Activated T-helper 1 cell treated with anti-CD3 and anti-CD28 coated beads, Interleukin-12 subunit alpha, Interleukin-12 subunit beta, Interleukin-2, Interleukin-4 antibody, amounts not matched to agents 30 ng/mL and 10 ng/mL and 1 ng/mL, durations not matched to agents 14 hours and 24 hours and 36 hours (primary cell): ENCODE results near the gene B3GLCT. TPM values are rescaled to one million over a fixed set of nuclear protein-coding genes. Genes with fewer than 3 reads are reported as not detected.
"Not testable (repeated sequence)": the region's sequence is repeated elsewhere in the genome, so short reads cannot be mapped to it uniquely, and the experiment has no call there.

ENCODE experiments used
- DNase-seq: peaks from one replicate; pipeline ENCODE4 v3.0.0; 2021; ENCODE audit warnings: low spot score
- H3K27ac Mint-ChIP-seq: one replicate; pipeline ENCODE4 v1.8.0; 2021; ENCODE audit warnings: mild to moderate bottlenecking, mixed read lengths
- H3K27me3 Mint-ChIP-seq: one replicate; pipeline ENCODE4 v1.8.0; 2022; ENCODE audit warnings: mild to moderate bottlenecking, moderate library complexity, mixed read lengths; ENCODE audit not compliant: insufficient read depth
- H3K36me3 Mint-ChIP-seq: one replicate; pipeline ENCODE4 v1.8.0; 2021; ENCODE audit warnings: low read depth, mixed read lengths
- H3K4me1 Mint-ChIP-seq: one replicate; pipeline ENCODE4 v1.8.0; 2021; ENCODE audit warnings: low read depth, mixed read lengths
- H3K4me3 Mint-ChIP-seq: one replicate; pipeline ENCODE4 v1.8.0; 2021; ENCODE audit warnings: mild to moderate bottlenecking, moderate library complexity, mixed read lengths
- H3K9me3 Mint-ChIP-seq: one replicate; pipeline ENCODE4 v1.8.0; 2021; ENCODE audit warnings: mixed read lengths
- intact Hi-C: fragments of 100-400 bp; cut with micrococcal nuclease; formaldehyde crosslinking; loops from one replicate; pipeline ENCODE4 v1.15.1; 2024
- total RNA-seq: library from RNA; stranded (reverse); gene quantifications from 2 replicates; pipeline ENCODE4 v1.2.3, GENCODE V29; 2022

The B3GLCT gene
- total RNA-seq, 1 donor from 2014 or later: 4.3 TPM

DNA sequence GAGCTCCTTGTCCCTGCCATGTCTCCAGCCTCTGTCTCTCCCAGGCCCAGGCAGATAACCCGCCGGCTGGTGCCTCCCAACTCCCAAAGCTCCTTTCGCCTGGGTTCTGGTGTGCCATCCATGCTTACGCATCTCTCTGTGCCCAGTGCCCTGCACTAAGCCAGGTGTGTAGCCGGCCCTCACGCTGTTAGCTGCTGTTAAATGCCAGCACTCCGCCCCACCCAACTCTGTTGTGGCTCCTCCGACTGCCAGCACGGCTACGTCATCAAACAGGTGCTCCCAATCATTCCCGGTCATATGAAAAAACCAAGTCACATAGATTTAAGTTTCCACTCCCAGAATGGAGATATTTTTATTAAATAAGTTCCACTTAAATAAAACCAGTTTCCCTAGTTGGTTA lies 31.0 kb upstream of the B3GLCT start:
- H3K9me3 Mint-ChIP-seq: no peaks in the 10 kb centered on the region
- DNase-seq: no peak
- H3K36me3 Mint-ChIP-seq: no peaks in the 10 kb centered on the region
- H3K27ac Mint-ChIP-seq: no peak overlapping the region
- peaks cover 34% of the 10 kb centered on the region for H3K4me1 Mint-ChIP-seq
- intact Hi-C loops: loop anchor here (10.0 kb wide), 2 partner anchors 864 to 1054 kb away; partner anchors contain the start of gene KATNAL1
- H3K27me3 Mint-ChIP-seq: no peaks in the 10 kb centered on the region
- H3K4me3 Mint-ChIP-seq: no peak overlapping the region

DNA sequence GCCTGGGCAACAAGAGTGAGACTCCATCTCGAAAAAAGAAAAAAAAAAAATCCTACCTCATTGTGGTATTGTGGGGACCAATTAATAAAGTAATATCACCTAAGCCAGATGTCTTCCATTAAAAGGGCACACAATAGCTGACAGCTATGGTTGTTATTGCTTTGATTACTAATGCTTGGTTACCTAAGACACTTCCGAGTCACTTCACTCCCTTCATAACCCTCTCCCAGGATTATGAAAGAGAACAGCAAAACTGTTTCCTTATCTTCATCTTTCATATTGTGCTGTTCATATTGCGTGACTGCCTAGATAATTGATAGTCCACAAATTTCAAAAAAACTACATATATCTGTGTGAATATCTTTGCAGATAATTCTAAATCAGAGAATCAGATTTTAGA lies 27.8 kb upstream of the B3GLCT start:
- no peak for DNase-seq
- Mint-ChIP-seq H3K27me3 (peaks cover under 1% of the 10 kb centered on the region), H3K4me3 (no peak overlapping the region), H3K36me3 (no peaks in the 10 kb centered on the region), H3K4me1 (peaks cover 34% of the 10 kb centered on the region), H3K27ac (no peak overlapping the region), H3K9me3 (peaks cover under 1% of the 10 kb centered on the region)
- intact Hi-C loops: no loop called here

DNA sequence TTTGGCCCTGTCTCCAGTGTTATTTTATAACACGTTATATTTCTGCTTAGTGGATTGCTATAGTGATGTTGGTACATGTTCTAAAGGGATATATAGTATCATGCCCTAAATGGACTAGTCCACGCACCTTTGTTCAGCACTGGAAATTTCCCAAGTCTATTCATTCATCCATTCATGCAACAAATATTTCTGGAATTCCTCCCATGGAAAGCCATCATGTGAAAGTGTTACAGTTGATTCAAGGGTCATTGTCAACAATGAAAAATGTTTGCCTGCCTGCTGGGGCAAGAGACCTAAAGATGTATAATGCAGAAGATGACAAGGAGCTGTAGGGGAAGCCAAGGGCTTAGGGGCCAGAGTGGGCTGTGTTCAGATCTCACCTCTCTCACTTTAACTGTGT lies 27.2 kb upstream of the B3GLCT start:
- Mint-ChIP-seq H3K4me3 (no peak overlapping the region), H3K4me1 (peaks cover 30% of the 10 kb centered on the region), H3K27me3 (peaks cover 2% of the 10 kb centered on the region), H3K36me3 (no peaks in the 10 kb centered on the region), H3K27ac (no peak overlapping the region), H3K9me3 (peaks cover 5% of the 10 kb centered on the region)
- intact Hi-C loops: no loop called here
- no peak for DNase-seq

DNA sequence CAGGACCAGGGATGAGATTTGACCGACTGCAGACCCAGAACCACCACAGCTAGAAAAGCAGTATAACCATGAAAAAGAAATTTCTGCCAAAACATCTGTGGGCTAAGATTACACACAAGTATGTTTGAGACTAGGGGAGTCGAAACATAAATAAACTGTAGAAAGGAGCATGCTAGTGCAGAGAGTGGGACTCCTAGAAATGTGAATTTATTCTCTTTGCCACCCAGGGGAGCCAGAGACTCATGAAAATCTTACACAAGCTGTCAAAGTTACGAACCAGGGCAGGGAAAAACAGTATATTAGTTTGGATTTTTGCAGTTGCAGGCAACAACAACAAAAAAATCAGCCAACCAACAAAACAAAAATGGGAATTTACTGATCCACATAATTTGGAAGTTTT lies 25.8 kb upstream of the B3GLCT start:
- Mint-ChIP-seq H3K9me3 (peaks cover 5% of the 10 kb centered on the region), H3K36me3 (no peaks in the 10 kb centered on the region), H3K4me1 (peaks cover 20% of the 10 kb centered on the region), H3K27ac (no peak overlapping the region), H3K27me3 (peaks cover 4% of the 10 kb centered on the region), H3K4me3 (no peak overlapping the region)
- intact Hi-C loops: no loop called here
- no peak for DNase-seq

DNA sequence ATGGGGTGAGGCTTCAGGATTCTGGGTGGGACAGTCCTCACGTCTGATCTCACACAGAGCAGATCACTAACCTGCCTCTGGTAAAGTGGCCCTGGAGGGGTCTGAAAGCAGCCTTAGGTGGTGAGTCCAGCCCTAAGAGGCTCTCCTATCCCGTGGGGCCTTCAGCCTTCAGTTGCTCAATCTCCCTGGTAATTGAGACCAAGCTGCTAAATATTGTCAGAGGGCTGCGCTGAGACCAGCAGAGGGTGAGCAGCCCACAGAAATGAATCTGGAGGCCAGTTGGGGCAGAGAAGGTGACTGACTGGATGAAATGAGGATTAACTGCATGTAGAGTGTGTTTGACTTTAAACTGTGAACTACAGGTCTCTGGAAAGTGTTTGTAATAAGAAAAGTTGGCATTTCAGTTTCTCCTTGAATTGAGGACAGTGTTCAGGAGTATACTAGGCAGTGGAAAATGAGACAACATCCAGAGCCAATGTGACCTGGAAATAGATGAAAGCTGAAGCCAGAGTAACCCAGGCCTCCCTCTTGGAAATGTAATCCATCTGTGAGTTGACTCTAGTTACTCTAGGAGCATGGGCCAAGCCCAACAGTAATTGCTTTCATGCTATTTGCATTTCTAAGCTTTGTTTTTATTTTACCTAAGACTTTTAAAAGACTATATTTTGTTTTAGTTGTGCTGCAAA lies 23.8 kb upstream of the B3GLCT start:
- no peak for DNase-seq
- intact Hi-C loops: no loop called here
- peaks cover 9% of the 10 kb centered on the region for H3K4me1 Mint-ChIP-seq
- H3K27me3 Mint-ChIP-seq: peaks cover 4% of the 10 kb centered on the region
- H3K9me3 Mint-ChIP-seq: peaks cover 5% of the 10 kb centered on the region
- H3K4me3 Mint-ChIP-seq: no peak overlapping the region
- no peaks in the 10 kb centered on the region for H3K36me3 Mint-ChIP-seq
- H3K27ac Mint-ChIP-seq: no peak overlapping the region

DNA sequence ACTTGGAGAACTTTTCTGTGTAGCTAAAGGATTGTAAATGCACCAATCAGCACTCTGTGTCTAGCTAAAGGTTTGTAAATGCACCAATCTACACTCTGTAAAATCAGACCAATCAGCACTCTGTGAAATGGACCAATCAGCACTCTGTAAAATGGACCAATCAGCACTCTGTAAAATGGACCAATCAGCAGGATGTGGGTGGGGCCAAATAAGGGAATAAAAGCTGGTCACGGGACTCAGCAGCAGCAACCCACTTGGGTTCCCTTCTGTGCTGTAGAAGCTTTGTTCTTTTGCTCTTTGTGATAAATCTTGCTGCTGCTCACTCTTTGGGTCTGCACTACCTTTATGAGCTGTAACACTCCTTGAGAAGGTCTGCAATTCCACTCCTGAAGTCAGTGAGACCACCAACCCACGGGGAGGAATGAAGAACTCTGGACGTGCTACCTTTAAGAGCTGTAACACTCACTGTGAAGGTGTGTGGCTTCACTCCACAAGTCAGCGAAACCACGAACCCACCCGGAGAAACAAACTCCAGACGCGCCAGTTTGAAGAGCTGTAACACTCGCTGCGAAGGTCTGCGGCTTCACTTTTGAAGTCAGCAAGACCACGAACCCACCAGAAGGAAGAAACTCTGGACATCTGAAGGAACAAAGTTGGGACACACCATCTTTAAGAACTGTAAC lies 21.8 kb upstream of the B3GLCT start:
- H3K9me3 Mint-ChIP-seq, DNase-seq, intact Hi-C loops, H3K27me3 Mint-ChIP-seq, H3K4me3 Mint-ChIP-seq, H3K4me1 Mint-ChIP-seq, H3K27ac Mint-ChIP-seq, H3K36me3 Mint-ChIP-seq: not testable (repeated sequence)

DNA sequence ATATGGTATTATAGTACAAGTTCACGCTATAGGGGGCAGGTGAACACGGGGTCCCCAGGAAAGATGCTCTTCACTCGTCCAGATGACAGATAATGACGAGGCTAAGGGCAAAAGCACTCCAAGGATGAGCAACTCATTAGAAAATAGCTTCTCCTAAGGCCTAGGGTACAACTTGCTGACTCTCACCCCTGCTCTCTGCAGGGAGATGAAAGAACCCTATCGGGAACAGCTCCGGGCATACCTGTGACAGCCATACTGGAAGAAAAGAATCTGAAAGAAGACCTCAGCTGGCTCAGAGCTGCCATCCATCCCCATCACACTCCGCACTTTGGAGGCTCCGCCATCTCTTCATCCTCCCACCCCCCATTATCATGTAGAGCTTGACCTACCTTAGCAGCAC lies 20.5 kb upstream of the B3GLCT start:
- intact Hi-C loops: no loop called here

DNA sequence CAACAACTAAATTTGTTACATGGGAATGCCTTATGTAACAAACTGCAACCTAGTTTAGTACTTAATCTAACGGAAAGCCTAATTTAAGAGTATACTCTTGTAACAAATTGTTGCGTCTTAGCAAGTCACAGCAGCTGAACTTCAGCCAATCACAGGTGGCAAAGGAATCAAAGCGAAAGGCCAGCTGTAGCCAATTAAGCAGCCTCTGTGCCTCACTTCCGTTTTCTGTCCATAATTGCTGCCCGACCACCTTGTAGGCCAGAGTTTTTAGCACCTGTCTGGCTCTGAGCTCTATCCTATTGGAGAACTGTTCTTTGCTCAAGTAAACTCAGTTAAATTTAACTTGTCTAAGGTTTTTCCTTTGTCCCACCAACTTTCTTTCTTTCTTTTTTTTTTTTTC lies 20.0 kb upstream of the B3GLCT start:
- peaks cover 5% of the 10 kb centered on the region for H3K9me3 Mint-ChIP-seq
- H3K4me3 Mint-ChIP-seq: no peak overlapping the region
- H3K4me1 Mint-ChIP-seq: peaks cover 5% of the 10 kb centered on the region
- H3K27ac Mint-ChIP-seq: no peak overlapping the region
- intact Hi-C loops: no loop called here
- H3K27me3 Mint-ChIP-seq: peaks cover 6% of the 10 kb centered on the region
- no peak for DNase-seq
- no peaks in the 10 kb centered on the region for H3K36me3 Mint-ChIP-seq

More for the DNA sequence above, 20.5 kb upstream of the B3GLCT start:
- Mint-ChIP-seq H3K4me3 (no peak overlapping the region), H3K36me3 (no peaks in the 10 kb centered on the region), H3K9me3 (peaks cover 5% of the 10 kb centered on the region), H3K27me3 (peaks cover 6% of the 10 kb centered on the region), H3K4me1 (peaks cover 5% of the 10 kb centered on the region), H3K27ac (no peak overlapping the region)
- no peak for DNase-seq

DNA sequence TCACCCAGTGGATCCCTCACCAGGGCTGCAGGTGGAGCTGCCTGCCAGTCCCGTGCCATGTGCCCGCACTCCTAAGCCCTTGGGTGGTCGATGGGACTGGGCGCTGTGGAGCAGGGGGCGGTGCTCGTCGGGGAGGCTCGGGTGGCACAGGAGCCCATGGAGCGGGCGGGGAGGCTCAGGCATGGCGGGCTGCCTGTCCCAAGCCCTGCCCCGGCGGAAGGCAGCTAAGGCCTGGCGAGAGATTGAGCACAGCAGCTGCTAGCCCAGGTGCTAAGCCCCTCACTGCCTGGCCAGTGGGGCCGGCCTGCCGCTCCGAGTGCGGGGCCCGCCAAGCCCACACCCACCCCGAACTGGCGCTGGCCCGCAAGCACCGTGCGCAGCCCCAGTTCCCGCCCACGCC lies 16.8 kb upstream of the B3GLCT start:
- H3K4me1 Mint-ChIP-seq: peaks cover 3% of the 10 kb centered on the region
- DNase-seq: no peak
- H3K27ac Mint-ChIP-seq: no peak overlapping the region
- H3K9me3 Mint-ChIP-seq: no peaks in the 10 kb centered on the region
- no peak overlapping the region for H3K4me3 Mint-ChIP-seq
- H3K27me3 Mint-ChIP-seq: peaks cover 6% of the 10 kb centered on the region
- H3K36me3 Mint-ChIP-seq: no peaks in the 10 kb centered on the region
- intact Hi-C loops: no loop called here

DNA sequence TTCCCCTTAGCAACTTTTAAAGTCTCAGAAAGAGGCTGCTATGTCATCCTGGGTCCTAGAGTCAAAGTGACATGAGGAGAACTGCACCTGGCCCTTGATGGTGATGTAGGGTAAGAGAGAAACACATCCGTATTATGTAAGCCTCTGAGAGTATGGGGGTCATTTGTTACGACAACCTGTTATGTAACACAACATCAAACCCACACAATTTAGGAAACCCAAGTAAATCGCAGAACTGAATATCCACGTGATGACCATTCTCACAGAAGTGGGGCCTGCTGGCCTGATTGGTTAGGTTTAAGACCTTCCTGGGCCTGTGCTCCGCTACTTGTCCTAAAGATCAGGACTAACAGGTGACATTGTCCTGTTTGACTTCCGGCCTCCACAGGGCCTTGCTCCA lies 15.3 kb upstream of the B3GLCT start:
- DNase-seq: no peak
- Mint-ChIP-seq H3K36me3 (no peaks in the 10 kb centered on the region), H3K27me3 (peaks cover 5% of the 10 kb centered on the region), H3K4me3 (no peak overlapping the region), H3K4me1 (no peaks in the 10 kb centered on the region), H3K9me3 (no peaks in the 10 kb centered on the region), H3K27ac (no peak overlapping the region)
- intact Hi-C loops: no loop called here

DNA sequence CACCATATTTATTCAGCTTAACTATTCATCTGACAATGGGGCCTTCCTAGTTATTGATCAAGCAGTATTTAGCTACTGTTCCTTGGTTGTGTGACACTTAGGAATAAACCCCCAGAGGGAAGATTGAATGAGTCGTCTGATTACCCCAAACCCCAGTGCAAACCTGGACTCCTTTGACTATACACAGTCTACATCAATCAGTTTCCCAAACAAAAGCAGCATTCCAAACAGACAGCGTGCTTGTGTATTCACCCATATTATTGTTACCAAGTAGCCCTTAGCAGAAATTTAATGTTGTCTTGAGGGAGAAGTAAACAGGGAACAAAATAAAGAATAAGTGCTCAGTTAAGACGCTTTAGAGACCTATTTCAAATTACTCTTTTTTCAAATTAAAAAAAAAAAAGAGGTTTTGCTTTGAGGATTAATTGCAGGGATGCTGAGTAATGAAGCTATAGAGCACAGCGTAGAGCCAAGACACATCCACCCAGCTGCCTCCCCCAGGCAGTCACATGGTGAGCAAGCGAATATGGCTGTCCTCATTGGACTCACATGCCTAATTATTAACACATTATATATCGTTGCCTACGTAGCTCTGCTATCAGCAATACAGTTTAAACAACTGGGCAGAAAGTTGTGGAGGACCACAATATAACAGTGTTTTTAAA lies 14.7 kb upstream of the B3GLCT start:
- Mint-ChIP-seq H3K9me3 (no peaks in the 10 kb centered on the region), H3K4me1 (no peaks in the 10 kb centered on the region), H3K27me3 (peaks cover 5% of the 10 kb centered on the region), H3K4me3 (no peak overlapping the region), H3K27ac (no peak overlapping the region), H3K36me3 (no peaks in the 10 kb centered on the region)
- intact Hi-C loops: no loop called here
- DNase-seq: no peak

DNA sequence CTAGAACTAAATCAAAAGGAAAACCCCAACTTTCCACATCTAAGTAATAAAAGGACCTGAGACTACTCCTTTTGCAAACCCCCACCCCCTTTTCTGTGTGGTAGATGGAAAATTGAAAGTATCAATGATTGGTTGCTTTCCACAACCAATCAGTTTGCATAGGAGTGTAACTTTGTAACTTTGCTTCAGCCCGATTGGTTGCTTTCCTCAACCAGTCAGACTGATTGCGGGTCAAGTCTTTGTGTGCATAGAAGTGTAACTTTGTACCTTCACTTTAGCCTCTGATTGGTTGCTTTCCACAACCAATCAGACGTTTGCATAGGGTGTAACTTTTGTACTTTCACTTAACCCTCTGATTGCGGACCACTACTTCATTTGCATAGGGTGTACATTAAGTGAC lies 8.0 kb upstream of the B3GLCT start:
- H3K27ac Mint-ChIP-seq: no peak overlapping the region
- no peaks in the 10 kb centered on the region for H3K9me3 Mint-ChIP-seq
- H3K27me3 Mint-ChIP-seq: peaks cover 11% of the 10 kb centered on the region
- no peak for DNase-seq
- H3K4me1 Mint-ChIP-seq: no peaks in the 10 kb centered on the region
- intact Hi-C loops: loop anchor here (10.0 kb wide), 1 partner anchor 1597 kb away; the partner anchor contains the start of gene SLC7A1
- H3K36me3 Mint-ChIP-seq: no peaks in the 10 kb centered on the region
- no peak overlapping the region for H3K4me3 Mint-ChIP-seq

DNA sequence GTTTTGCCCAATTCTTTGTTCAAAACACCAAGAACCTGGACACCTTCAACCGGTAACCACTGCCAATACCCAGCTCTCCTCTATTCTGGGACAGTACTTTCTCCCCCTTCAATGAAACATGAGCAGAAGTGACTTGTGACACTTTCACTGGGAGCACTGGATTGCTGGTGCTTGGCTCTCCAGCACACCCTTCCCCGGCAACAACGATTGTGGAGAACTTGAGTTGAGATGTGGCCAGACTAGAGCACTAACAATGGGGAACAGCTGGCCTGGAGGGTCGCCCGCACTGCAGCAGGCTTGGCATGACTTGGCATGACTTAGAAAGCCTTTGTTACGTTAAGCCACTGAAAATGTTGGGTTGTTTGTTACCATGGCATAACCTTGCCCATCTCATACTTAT lies 7.5 kb upstream of the B3GLCT start:
- peaks cover 11% of the 10 kb centered on the region for H3K27me3 Mint-ChIP-seq
- H3K4me3 Mint-ChIP-seq: no peak overlapping the region
- no peaks in the 10 kb centered on the region for H3K4me1 Mint-ChIP-seq
- intact Hi-C loops: loop anchor here (10.0 kb wide), 1 partner anchor 1598 kb away; the partner anchor contains the start of gene SLC7A1
- H3K9me3 Mint-ChIP-seq: no peaks in the 10 kb centered on the region
- no peak for DNase-seq
- no peaks in the 10 kb centered on the region for H3K36me3 Mint-ChIP-seq
- H3K27ac Mint-ChIP-seq: no peak overlapping the region
